Panc1 (cell line): ENCODE results near the gene LRFN3. TPM values are rescaled to one million over a fixed set of nuclear protein-coding genes. Genes with fewer than 3 reads are reported as not detected.

ENCODE experiments used
- ATAC-seq: fragments of 200-7000 bp; cut with Tn5 transposase; 2 replicates; pipeline ENCODE4 v1.9.1; 2020; ENCODE audit warnings: mild to moderate bottlenecking, moderate library complexity
- BruUV-seq: library from RNA; stranded (reverse); fragments of 400-500 nt; replicated peaks from 2 replicates; lab custom pipeline; 2021; lab: Mats Ljungman, UMichigan
- CTCF ChIA-PET: fragments of 300-600 bp; sonication (Branson Sonifier 250); formaldehyde crosslinking; loops from one replicate; lab custom pipeline; 2022; ENCODE audit warnings: antibody characterized with exemption; lab: Charles Lee
- POLR2A ChIA-PET: fragments of 300-600 bp; sonication (Branson Sonifier 250); formaldehyde crosslinking; loops from one replicate; lab custom pipeline; 2022; ENCODE audit warnings: antibody characterized with exemption; lab: Charles Lee
- DNase-seq: peaks from one replicate; pipeline ENCODE4 v3.0.0-alpha.2; 2010; ENCODE audit warnings: low read depth, low spot score
- H3K27ac ChIP-seq: 2 replicates; pipeline ENCODE4 v1.5.1; 2011; ENCODE audit warnings: mild to moderate bottlenecking, low read length, inconsistent platforms
- H3K27me3 ChIP-seq: fragments of 200-500 bp; sonication (Bioruptor generic); 2 replicates; pipeline ENCODE4 v1.6.0; 2014; ENCODE audit warnings: low read length, inconsistent platforms; ENCODE audit not compliant: control insufficient read depth, insufficient read depth
- H3K36me3 ChIP-seq: fragments of 200-500 bp; sonication (Bioruptor generic); 2 replicates; pipeline ENCODE4 v1.5.1; 2014; ENCODE audit warnings: inconsistent platforms, mild to moderate bottlenecking, low read length, moderate library complexity; ENCODE audit not compliant: control insufficient read depth, insufficient read depth
- H3K4me1 ChIP-seq: 2 replicates; pipeline ENCODE4 v1.5.1; 2011; ENCODE audit warnings: inconsistent platforms, mild to moderate bottlenecking, low read length, moderate library complexity; ENCODE audit not compliant: control insufficient read depth, insufficient read depth
- H3K4me3 ChIP-seq, 2 experiments: 2 replicates each; pipeline ENCODE4 v1.5.1; 2011 to 2012; ENCODE audit warnings: low read depth in 2 of 2, low read length in 2 of 2, mild to moderate bottlenecking in 2 of 2, inconsistent platforms in 1 of 2, moderate library complexity in 1 of 2
- H3K9me3 ChIP-seq: fragments of 200-500 bp; sonication (Bioruptor generic); 2 replicates; pipeline ENCODE4 v1.5.1; 2014; ENCODE audit warnings: low read depth, mild to moderate bottlenecking, inconsistent platforms, low read length, moderate library complexity; ENCODE audit not compliant: control insufficient read depth, insufficient read depth
- POLR2AphosphoS5 ChIP-seq: IDR thresholded peaks from 2 replicates; pipeline ENCODE4 v1.6.1; 2012; ENCODE audit warnings: mild to moderate bottlenecking, low read depth, low read length, moderate library complexity
- SIN3A ChIP-seq: IDR thresholded peaks from 2 replicates; pipeline ENCODE4 v1.6.1; 2012; ENCODE audit warnings: low read depth, mild to moderate bottlenecking, low read length, moderate library complexity, borderline replicate concordance; ENCODE audit not compliant: insufficient read depth
- TCF7L2 ChIP-seq: IDR thresholded peaks from 2 replicates; pipeline ENCODE4 v1.6.1; 2011; ENCODE audit warnings: mild to moderate bottlenecking, low read depth, low read length, inconsistent platforms
- in situ Hi-C: cut with HindIII; loops from 2 replicates; pipeline ENCODE4 v1.10.0; 2016; ENCODE audit warnings: low sequenced_read_pairs, low pct_unique_long_range_greater_than_20kb
- intact Hi-C: fragments of 100-400 bp; cut with micrococcal nuclease; formaldehyde crosslinking; loops from one replicate; pipeline ENCODE4 v1.10.0; 2022; ENCODE audit not compliant: unreplicated experiment
- total RNA-seq: library from RNA; stranded (reverse); gene quantifications from one replicate; pipeline ENCODE4 v1.2.1, GENCODE V29; 2021; ENCODE audit not compliant: unreplicated experiment
- TF ChIP-seq, protein P1 (sequence below), 2 experiments: IDR thresholded peaks; 2 replicates each; pipeline ENCODE4 v1.6.1; 2011 to 2012; ENCODE audit warnings: low read depth in 2 of 2, control low read depth in 1 of 2, low read length in 1 of 2, mild to moderate bottlenecking in 1 of 2, moderate library complexity in 1 of 2; ENCODE audit not compliant: insufficient read depth in 1 of 2
- TF ChIP-seq, protein P2 (sequence below): fragments of 450-650 bp; IDR thresholded peaks from 2 replicates; pipeline ENCODE4 v1.5.1; 2017; ENCODE audit warnings: mild to moderate bottlenecking

Gene LRFN3
- total RNA-seq, 1 experiment from 2014 or later: 16.7 TPM

DNA sequence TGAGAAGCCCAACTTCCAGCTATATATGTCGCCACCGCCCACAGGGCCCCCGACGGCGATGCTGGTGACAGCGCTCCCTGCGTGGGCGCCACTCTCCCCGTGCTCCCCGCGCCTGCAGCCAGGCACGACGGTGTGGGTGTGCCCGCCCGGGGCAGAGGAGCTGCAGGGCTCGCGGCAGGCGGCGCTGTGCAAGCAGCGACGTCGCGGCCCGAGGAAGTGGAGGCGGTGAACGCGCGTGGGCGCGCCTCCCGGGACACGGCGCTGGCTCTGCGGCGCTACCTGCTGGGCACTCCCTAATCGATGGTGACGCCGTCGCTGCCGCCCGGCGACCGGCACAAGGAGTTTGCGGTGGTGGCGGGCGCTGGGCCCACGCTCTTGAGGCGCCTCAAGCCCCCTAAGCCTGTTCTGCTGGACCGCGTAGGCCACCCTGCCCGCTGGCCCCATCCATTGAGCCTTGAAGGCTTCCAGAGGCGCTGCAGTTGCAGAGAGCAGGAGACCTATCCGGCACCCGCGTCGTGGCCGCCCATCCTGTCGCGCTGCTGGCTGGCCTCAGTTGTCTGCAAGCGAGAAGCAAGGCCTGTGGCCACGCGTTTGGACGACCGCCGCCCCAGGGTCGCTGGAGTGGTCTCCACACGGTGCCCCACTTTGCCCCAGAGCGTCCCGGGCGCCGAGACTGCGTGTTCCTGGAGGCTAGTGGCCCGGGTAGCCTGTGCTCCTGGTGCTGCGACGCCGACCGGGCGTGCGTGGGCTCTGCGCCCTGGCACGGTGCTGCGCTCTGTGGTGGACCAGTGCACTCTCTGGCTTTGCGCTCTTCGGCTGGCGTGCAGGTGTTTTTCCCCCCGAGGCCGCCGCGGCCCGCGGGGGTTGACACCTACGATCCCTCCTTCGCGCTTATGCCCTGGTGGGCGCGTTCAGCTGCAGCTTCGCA, 23.1 kb downstream of the LRFN3 start:
- no peak for TF ChIP-seq POLR2AphosphoS5
- TF ChIP-seq, protein P1, sequence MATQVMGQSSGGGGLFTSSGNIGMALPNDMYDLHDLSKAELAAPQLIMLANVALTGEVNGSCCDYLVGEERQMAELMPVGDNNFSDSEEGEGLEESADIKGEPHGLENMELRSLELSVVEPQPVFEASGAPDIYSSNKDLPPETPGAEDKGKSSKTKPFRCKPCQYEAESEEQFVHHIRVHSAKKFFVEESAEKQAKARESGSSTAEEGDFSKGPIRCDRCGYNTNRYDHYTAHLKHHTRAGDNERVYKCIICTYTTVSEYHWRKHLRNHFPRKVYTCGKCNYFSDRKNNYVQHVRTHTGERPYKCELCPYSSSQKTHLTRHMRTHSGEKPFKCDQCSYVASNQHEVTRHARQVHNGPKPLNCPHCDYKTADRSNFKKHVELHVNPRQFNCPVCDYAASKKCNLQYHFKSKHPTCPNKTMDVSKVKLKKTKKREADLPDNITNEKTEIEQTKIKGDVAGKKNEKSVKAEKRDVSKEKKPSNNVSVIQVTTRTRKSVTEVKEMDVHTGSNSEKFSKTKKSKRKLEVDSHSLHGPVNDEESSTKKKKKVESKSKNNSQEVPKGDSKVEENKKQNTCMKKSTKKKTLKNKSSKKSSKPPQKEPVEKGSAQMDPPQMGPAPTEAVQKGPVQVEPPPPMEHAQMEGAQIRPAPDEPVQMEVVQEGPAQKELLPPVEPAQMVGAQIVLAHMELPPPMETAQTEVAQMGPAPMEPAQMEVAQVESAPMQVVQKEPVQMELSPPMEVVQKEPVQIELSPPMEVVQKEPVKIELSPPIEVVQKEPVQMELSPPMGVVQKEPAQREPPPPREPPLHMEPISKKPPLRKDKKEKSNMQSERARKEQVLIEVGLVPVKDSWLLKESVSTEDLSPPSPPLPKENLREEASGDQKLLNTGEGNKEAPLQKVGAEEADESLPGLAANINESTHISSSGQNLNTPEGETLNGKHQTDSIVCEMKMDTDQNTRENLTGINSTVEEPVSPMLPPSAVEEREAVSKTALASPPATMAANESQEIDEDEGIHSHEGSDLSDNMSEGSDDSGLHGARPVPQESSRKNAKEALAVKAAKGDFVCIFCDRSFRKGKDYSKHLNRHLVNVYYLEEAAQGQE (IDR thresholded peaks at IDR 0.05; ENCODE audit: insufficient read depth in 1 of 2, low read depth in 2 of 2, low read length in 1 of 2): 0 out of 4 replicates have a peak, but pooled peaks of 1 of the 2 experiments have one; percentile 49
- no peak for DNase-seq
- POLR2A ChIA-PET: no interaction called here
- intact Hi-C loops: no loop called here
- BruUV-seq: no TSS peak
- Histone ChIP-seq H3K27me3 (peaks cover 5% of the 10 kb centered on the region; the same call in 1 of the 2 replicates), H3K4me1 (no peaks in the 10 kb centered on the region), H3K27ac (no peak overlapping the region), H3K36me3 (no peaks in the 10 kb centered on the region), H3K4me3 (peak overlapping the region in 1 of 2 experiments; percentile 12; a peak in 1 of 4 replicates), H3K9me3 (no peaks in the 10 kb centered on the region)
- peak; percentile 63 for ATAC-seq
- in situ Hi-C loops: no loop called here
- CTCF ChIA-PET: no interaction called here

DNA sequence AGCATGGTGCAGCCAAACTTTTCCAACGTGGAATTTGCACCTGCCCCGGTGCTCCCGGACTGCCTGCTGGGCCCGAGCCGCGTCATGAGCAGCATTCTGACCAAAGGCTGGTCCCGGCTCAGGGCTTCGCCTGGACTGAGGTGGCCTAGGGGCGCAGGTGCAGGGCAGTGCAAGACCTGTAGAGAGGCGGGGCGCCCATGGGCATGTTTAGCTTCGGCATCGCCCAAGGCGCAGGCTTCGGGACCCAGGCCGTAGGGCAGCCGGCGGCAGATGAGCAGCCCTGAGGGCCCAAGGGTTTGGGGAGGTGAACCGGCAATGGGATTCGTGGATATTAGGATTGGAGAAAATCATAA, 23.8 kb downstream of the LRFN3 start:
- Histone ChIP-seq H3K36me3 (no peaks in the 10 kb centered on the region), H3K4me3 (no peak overlapping the region), H3K27ac (no peak overlapping the region), H3K27me3 (peaks cover 5% of the 10 kb centered on the region; the same call in 1 of the 2 replicates), H3K4me1 (no peaks in the 10 kb centered on the region), H3K9me3 (no peaks in the 10 kb centered on the region)
- TF ChIP-seq TCF7L2: no peak
- DNase-seq (no peak), ATAC-seq (no peak; the same call in 1 of the 2 replicates)
- ChIA-PET CTCF (no interaction called here), POLR2A (no interaction called here)
- intact Hi-C loops (no loop called here), in situ Hi-C loops (no loop called here)
- no TSS peak for BruUV-seq

DNA sequence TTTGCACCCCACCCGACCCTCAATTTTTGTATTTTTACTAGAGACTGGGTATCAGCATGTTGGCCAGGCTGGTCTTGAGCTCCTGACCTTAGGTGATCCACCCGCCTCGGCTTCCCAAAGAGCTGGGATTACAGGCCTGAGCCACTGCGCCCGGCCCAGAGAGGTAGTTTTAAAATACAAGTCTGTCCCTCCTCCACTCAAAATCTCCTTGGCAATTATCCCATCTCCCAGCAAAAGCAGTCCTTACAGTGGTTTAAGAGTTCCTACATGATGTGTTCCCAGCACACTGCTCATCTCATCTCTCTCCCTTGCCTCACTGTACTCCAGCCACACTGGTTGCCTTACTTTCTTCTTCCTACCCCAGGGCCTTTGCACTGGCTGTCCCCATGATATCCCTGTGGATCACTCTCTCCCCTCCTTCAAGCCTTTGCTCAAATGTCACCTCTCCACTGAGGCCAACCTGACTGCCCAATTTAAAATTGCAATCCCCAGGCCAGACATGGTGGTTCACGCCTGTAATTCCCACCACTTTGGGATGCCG, 24.3 kb downstream of the LRFN3 start:
- no TSS peak for BruUV-seq
- ATAC-seq: no peak
- in situ Hi-C loops: no loop called here

More for the DNA sequence above, 24.3 kb downstream of the LRFN3 start:
- Histone ChIP-seq H3K27ac (no peak overlapping the region), H3K4me3 (no peak overlapping the region), H3K9me3 (no peaks in the 10 kb centered on the region), H3K27me3 (peaks cover 5% of the 10 kb centered on the region; the same call in 1 of the 2 replicates), H3K36me3 (no peaks in the 10 kb centered on the region), H3K4me1 (no peaks in the 10 kb centered on the region)
- DNase-seq: no peak
- ChIA-PET POLR2A (no interaction called here), CTCF (no interaction called here)
- intact Hi-C loops: no loop called here
- TF ChIP-seq SIN3A (no peak), TCF7L2 (no peak), POLR2AphosphoS5 (no peak)
- TF ChIP-seq, protein P2, sequence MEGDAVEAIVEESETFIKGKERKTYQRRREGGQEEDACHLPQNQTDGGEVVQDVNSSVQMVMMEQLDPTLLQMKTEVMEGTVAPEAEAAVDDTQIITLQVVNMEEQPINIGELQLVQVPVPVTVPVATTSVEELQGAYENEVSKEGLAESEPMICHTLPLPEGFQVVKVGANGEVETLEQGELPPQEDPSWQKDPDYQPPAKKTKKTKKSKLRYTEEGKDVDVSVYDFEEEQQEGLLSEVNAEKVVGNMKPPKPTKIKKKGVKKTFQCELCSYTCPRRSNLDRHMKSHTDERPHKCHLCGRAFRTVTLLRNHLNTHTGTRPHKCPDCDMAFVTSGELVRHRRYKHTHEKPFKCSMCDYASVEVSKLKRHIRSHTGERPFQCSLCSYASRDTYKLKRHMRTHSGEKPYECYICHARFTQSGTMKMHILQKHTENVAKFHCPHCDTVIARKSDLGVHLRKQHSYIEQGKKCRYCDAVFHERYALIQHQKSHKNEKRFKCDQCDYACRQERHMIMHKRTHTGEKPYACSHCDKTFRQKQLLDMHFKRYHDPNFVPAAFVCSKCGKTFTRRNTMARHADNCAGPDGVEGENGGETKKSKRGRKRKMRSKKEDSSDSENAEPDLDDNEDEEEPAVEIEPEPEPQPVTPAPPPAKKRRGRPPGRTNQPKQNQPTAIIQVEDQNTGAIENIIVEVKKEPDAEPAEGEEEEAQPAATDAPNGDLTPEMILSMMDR: no peak
- TF ChIP-seq, protein P1 (IDR thresholded peaks at IDR 0.05; ENCODE audit: insufficient read depth in 1 of 2, low read depth in 2 of 2, low read length in 1 of 2): no peak
